ENCODE data around the gene ARHGEF9. TPM values are rescaled to one million over a fixed set of nuclear protein-coding genes. Genes with fewer than 3 reads are reported as not detected.

ARHGEF9 gene
- polyA plus RNA-seq, 1 of the 3 experiments (the other 2 are of a cell fraction), result 6.4 TPM

GRCh38 chrX:63810746-63811145 lies 25.7 kb upstream of the ARHGEF9 start:
- CTCF ChIA-PET, result no interaction called here
- H3F3A ChIP-seq (replicated peaks; ENCODE audit: insufficient read depth), result no peaks in the 10 kb centered on the region
- H3K9me2 ChIP-seq, result no peaks in the 10 kb centered on the region

More at GRCh38 chrX:63810746-63811145, 25.7 kb upstream of the ARHGEF9 start:
- WGBS (ENCODE audit: low lambda C conversion rate), result 14% methylated on average over 2 of the region's 2 CpGs
- H2AFZ ChIP-seq (ENCODE audit: low read depth), result no peak overlapping the region
- POLR2A ChIA-PET, result no interaction called here
- no peak overlapping the region for H3K4me2 ChIP-seq
- no peaks in the 10 kb centered on the region for H3K27me3 ChIP-seq (ENCODE audit: insufficient read depth)
- no peak overlapping the region for H3K9ac ChIP-seq
- no peaks in the 10 kb centered on the region for H4K20me1 ChIP-seq (ENCODE audit: insufficient read depth)
- no peak overlapping the region for H3K4me3 ChIP-seq (ENCODE audit: low read depth in 2 of 2, low read length in 1 of 2)
- H3K79me2 ChIP-seq (ENCODE audit: insufficient read depth), result no peaks in the 10 kb centered on the region
- no peaks in the 10 kb centered on the region for H3K36me3 ChIP-seq (replicated peaks in 1 of 2; ENCODE audit: control insufficient read depth in 1 of 2, insufficient read depth in 2 of 2, low read length in 1 of 2)
- no peak overlapping the region for H3K27ac ChIP-seq (ENCODE audit: low read depth in 2 of 2, low read length in 1 of 2)
- no peaks in the 10 kb centered on the region for H3K9me3 ChIP-seq
- TF ChIP-seq NRF1 (IDR thresholded peaks at IDR 0.05; ENCODE audit: low read depth, low read length), result no peak
- TF ChIP-seq, protein P1, sequence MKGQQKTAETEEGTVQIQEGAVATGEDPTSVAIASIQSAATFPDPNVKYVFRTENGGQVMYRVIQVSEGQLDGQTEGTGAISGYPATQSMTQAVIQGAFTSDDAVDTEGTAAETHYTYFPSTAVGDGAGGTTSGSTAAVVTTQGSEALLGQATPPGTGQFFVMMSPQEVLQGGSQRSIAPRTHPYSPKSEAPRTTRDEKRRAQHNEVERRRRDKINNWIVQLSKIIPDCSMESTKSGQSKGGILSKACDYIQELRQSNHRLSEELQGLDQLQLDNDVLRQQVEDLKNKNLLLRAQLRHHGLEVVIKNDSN (IDR thresholded peaks at IDR 0.05; ENCODE audit: borderline replicate concordance, low read depth), result no peak
- TF ChIP-seq RCOR1 (IDR thresholded peaks at IDR 0.05; ENCODE audit: low read length), result no peak
- TF ChIP-seq, protein P2, sequence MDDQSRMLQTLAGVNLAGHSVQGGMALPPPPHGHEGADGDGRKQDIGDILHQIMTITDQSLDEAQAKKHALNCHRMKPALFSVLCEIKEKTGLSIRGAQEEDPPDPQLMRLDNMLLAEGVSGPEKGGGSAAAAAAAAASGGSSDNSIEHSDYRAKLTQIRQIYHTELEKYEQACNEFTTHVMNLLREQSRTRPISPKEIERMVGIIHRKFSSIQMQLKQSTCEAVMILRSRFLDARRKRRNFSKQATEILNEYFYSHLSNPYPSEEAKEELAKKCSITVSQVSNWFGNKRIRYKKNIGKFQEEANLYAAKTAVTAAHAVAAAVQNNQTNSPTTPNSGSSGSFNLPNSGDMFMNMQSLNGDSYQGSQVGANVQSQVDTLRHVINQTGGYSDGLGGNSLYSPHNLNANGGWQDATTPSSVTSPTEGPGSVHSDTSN (IDR thresholded peaks at IDR 0.05), result no peak
- no peak for TF ChIP-seq TCF12 (IDR thresholded peaks at IDR 0.05)
- no peak for TF ChIP-seq CTCF (IDR thresholded peaks at IDR 0.05)
- no peak for TF ChIP-seq SIN3A (IDR thresholded peaks at IDR 0.05; ENCODE audit: borderline replicate concordance, low read depth, low read length)
- no peak for TF ChIP-seq GATA2 (CRISPR knock-in tag; IDR thresholded peaks at IDR 0.05)
- no peak for TF ChIP-seq USF2 (IDR thresholded peaks at IDR 0.05; ENCODE audit: borderline replicate concordance, low read depth, low read length)
- TF ChIP-seq TEAD4 (IDR thresholded peaks at IDR 0.05; ENCODE audit: borderline replicate concordance, insufficient read depth), result no peak
- no peak for DNase-seq
- no peaks in the 10 kb centered on the region; a peak in 1 of 4 replicates for H3K4me1 ChIP-seq (ENCODE audit: control insufficient read depth in 1 of 2, insufficient read depth in 2 of 2, low read depth in 1 of 2, low read length in 1 of 2)
